Measurements from ENCODE around the gene ZNF618.

The ZNF618 gene

GRCh38 chr9:113998525-113999255 is 122.6 kb downstream of the ZNF618 start:
- peak; percentile 42 for DNase-seq (ENCODE audit: low read depth)
- TF ChIP-seq CTCF (conservative IDR thresholded peaks at IDR 0.05; ENCODE audit: low read depth, low read length), result peak; percentile 70
- no peak overlapping the region for H3K4me3 ChIP-seq (ENCODE audit: low read depth, low read length)

- H3K4me3 ChIP-seq (ENCODE audit: low read depth, low read length), result no peak overlapping the region
- no peak for TF ChIP-seq CTCF (conservative IDR thresholded peaks at IDR 0.05; ENCODE audit: low read depth, low read length)
- no peak for DNase-seq (ENCODE audit: low read depth)
Measured at GRCh38 chr9:113999256-114000062, 123.3 kb downstream of the ZNF618 start.

- no peak overlapping the region for H3K4me3 ChIP-seq (ENCODE audit: low read depth, low read length)
- TF ChIP-seq CTCF (conservative IDR thresholded peaks at IDR 0.05; ENCODE audit: low read depth, low read length), result no peak
- no peak for DNase-seq (ENCODE audit: low read depth)
Measured at GRCh38 chr9:114000063-114000454, 124.0 kb downstream of the ZNF618 start.

GRCh38 chr9:114000671-114001409 is 124.7 kb downstream of the ZNF618 start:
- TF ChIP-seq CTCF (conservative IDR thresholded peaks at IDR 0.05; ENCODE audit: low read depth, low read length), result no peak
- no peak for DNase-seq (ENCODE audit: low read depth)
- H3K4me3 ChIP-seq (ENCODE audit: low read depth, low read length), result no peak overlapping the region

- H3K4me3 ChIP-seq (ENCODE audit: low read depth, low read length), result no peak overlapping the region
- no peak for TF ChIP-seq CTCF (conservative IDR thresholded peaks at IDR 0.05; ENCODE audit: low read depth, low read length)
- DNase-seq (ENCODE audit: low read depth), result no peak
Measured at GRCh38 chr9:114001410-114001685, 125.2 kb downstream of the ZNF618 start.

GRCh38 chr9:114001794-114002261 is 125.7 kb downstream of the ZNF618 start:
- no peak overlapping the region for H3K4me3 ChIP-seq (ENCODE audit: low read depth, low read length)
- no peak for DNase-seq (ENCODE audit: low read depth)
- TF ChIP-seq CTCF (conservative IDR thresholded peaks at IDR 0.05; ENCODE audit: low read depth, low read length), result no peak

All from choroid plexus epithelial cell (primary cell).